Measurements from ENCODE around the gene C2orf66. TPM values are rescaled to one million over a fixed set of nuclear protein-coding genes. Genes with fewer than 3 reads are reported as not detected.

C2orf66 gene
- total RNA-seq, 1 donor = 0.36 TPM

- no peaks in the 10 kb centered on the region for H3K9me3 ChIP-seq (ENCODE audit: low read depth, low read length)
- DNase-seq (ENCODE audit: insufficient read length, low spot score, missing footprints) = peak; percentile 35
- H3K36me3 ChIP-seq (ENCODE audit: insufficient read depth, low read length) = no peaks in the 10 kb centered on the region
- H3K4me3 ChIP-seq (ENCODE audit: insufficient read depth, low read length) = no peak overlapping the region
- no peak overlapping the region for H3K27ac ChIP-seq (ENCODE audit: low read depth, low read length)
- H2AFZ ChIP-seq (ENCODE audit: low read length) = no peak overlapping the region
- H4K20me1 ChIP-seq (ENCODE audit: insufficient read depth, low read length) = no peaks in the 10 kb centered on the region
- TF ChIP-seq, protein P1, sequence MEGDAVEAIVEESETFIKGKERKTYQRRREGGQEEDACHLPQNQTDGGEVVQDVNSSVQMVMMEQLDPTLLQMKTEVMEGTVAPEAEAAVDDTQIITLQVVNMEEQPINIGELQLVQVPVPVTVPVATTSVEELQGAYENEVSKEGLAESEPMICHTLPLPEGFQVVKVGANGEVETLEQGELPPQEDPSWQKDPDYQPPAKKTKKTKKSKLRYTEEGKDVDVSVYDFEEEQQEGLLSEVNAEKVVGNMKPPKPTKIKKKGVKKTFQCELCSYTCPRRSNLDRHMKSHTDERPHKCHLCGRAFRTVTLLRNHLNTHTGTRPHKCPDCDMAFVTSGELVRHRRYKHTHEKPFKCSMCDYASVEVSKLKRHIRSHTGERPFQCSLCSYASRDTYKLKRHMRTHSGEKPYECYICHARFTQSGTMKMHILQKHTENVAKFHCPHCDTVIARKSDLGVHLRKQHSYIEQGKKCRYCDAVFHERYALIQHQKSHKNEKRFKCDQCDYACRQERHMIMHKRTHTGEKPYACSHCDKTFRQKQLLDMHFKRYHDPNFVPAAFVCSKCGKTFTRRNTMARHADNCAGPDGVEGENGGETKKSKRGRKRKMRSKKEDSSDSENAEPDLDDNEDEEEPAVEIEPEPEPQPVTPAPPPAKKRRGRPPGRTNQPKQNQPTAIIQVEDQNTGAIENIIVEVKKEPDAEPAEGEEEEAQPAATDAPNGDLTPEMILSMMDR (IDR thresholded peaks at IDR 0.05; ENCODE audit: extremely low read depth, low read depth, low read length) = peak; percentile 67
- no peaks in the 10 kb centered on the region for H3K27me3 ChIP-seq (ENCODE audit: insufficient read depth, low read length)
- H3K4me1 ChIP-seq (ENCODE audit: insufficient read depth, low read length) = no peaks in the 10 kb centered on the region
- H3K79me2 ChIP-seq (ENCODE audit: insufficient read depth, low read length) = no peaks in the 10 kb centered on the region
- no peak overlapping the region for H3K4me2 ChIP-seq (ENCODE audit: insufficient read depth, low read length)
Observed at GRCh38 chr2:196849895-196850294, 40.7 kb upstream of the C2orf66 start.

GRCh38 chr2:196846295-196846694 lies 37.1 kb upstream of the C2orf66 start:
- Histone ChIP-seq H3K27me3 (ENCODE audit: insufficient read depth, low read length) (no peaks in the 10 kb centered on the region), H2AFZ (ENCODE audit: low read length) (no peak overlapping the region), H3K4me1 (ENCODE audit: insufficient read depth, low read length) (no peaks in the 10 kb centered on the region), H3K79me2 (ENCODE audit: insufficient read depth, low read length) (no peaks in the 10 kb centered on the region), H3K4me2 (ENCODE audit: insufficient read depth, low read length) (no peak overlapping the region), H3K36me3 (ENCODE audit: insufficient read depth, low read length) (peaks cover 5% of the 10 kb centered on the region), H3K9me3 (ENCODE audit: low read depth, low read length) (no peaks in the 10 kb centered on the region), H3K4me3 (ENCODE audit: insufficient read depth, low read length) (no peak overlapping the region), H4K20me1 (ENCODE audit: insufficient read depth, low read length) (no peaks in the 10 kb centered on the region), H3K27ac (ENCODE audit: low read depth, low read length) (no peak overlapping the region)
- TF ChIP-seq, protein P1 (IDR thresholded peaks at IDR 0.05; ENCODE audit: extremely low read depth, low read depth, low read length) = no peak
- no peak for DNase-seq (ENCODE audit: insufficient read length, low spot score, missing footprints)

GRCh38 chr2:196845371-196845770 lies 36.2 kb upstream of the C2orf66 start:
- Histone ChIP-seq H4K20me1 (ENCODE audit: insufficient read depth, low read length) (no peaks in the 10 kb centered on the region), H3K4me2 (ENCODE audit: insufficient read depth, low read length) (no peak overlapping the region), H3K27me3 (ENCODE audit: insufficient read depth, low read length) (no peaks in the 10 kb centered on the region), H3K4me3 (ENCODE audit: insufficient read depth, low read length) (no peak overlapping the region), H3K9me3 (ENCODE audit: low read depth, low read length) (no peaks in the 10 kb centered on the region), H3K36me3 (ENCODE audit: insufficient read depth, low read length) (peaks cover 5% of the 10 kb centered on the region), H3K27ac (ENCODE audit: low read depth, low read length) (no peak overlapping the region), H3K4me1 (ENCODE audit: insufficient read depth, low read length) (no peaks in the 10 kb centered on the region), H3K79me2 (ENCODE audit: insufficient read depth, low read length) (no peaks in the 10 kb centered on the region), H2AFZ (ENCODE audit: low read length) (no peak overlapping the region)
- DNase-seq (ENCODE audit: insufficient read length, low spot score, missing footprints) = no peak
- TF ChIP-seq, protein P1 (IDR thresholded peaks at IDR 0.05; ENCODE audit: extremely low read depth, low read depth, low read length) = no peak

- Histone ChIP-seq H3K79me2 (ENCODE audit: insufficient read depth, low read length) (no peaks in the 10 kb centered on the region), H3K36me3 (ENCODE audit: insufficient read depth, low read length) (peaks cover 9% of the 10 kb centered on the region), H3K4me3 (ENCODE audit: insufficient read depth, low read length) (no peak overlapping the region), H3K4me2 (ENCODE audit: insufficient read depth, low read length) (no peak overlapping the region), H3K9me3 (ENCODE audit: low read depth, low read length) (no peaks in the 10 kb centered on the region), H2AFZ (ENCODE audit: low read length) (no peak overlapping the region), H4K20me1 (ENCODE audit: insufficient read depth, low read length) (no peaks in the 10 kb centered on the region), H3K27me3 (ENCODE audit: insufficient read depth, low read length) (no peaks in the 10 kb centered on the region), H3K4me1 (ENCODE audit: insufficient read depth, low read length) (no peaks in the 10 kb centered on the region), H3K27ac (ENCODE audit: low read depth, low read length) (no peak overlapping the region)
- no peak for DNase-seq (ENCODE audit: insufficient read length, low spot score, missing footprints)
- TF ChIP-seq, protein P1 (IDR thresholded peaks at IDR 0.05; ENCODE audit: extremely low read depth, low read depth, low read length) = no peak
Observed at GRCh38 chr2:196840171-196840570, 31.0 kb upstream of the C2orf66 start.

Measured in osteoblast (primary cell).